ENCODE results near the gene ISLR. TPM values are rescaled to one million over a fixed set of nuclear protein-coding genes. Genes with fewer than 3 reads are reported as not detected.

The ISLR gene
- total and polyA plus RNA-seq, 9 of the 15 experiments (the other 6 are each of a cell fraction or from before 2014, with no cell fraction given), result not detected

- Histone ChIP-seq H2AFZ (ENCODE audit: low read depth, low read length) (no peak overlapping the region), H3K4me2 (ENCODE audit: insufficient read depth, low read length) (no peak overlapping the region), H3K27me3 (ENCODE audit: control insufficient read depth in 2 of 2, insufficient read depth in 2 of 2, low read length in 2 of 2) (peaks cover 0 to 70% of the 10 kb centered on the region in 2 experiments; a peak in 3 of 5 replicates), H4K20me1 (replicated peaks; ENCODE audit: control insufficient read depth, insufficient read depth, low read length) (0 out of 2 replicates have a peak, but pooled peaks cover 10% of the 10 kb centered on the region), H3K9me3 (replicated peaks; ENCODE audit: control insufficient read depth, insufficient read depth, low read depth, low read length) (no peaks in the 10 kb centered on the region), H3K4me1 (replicated peaks in 1 of 2; ENCODE audit: control insufficient read depth in 2 of 2, insufficient read depth in 2 of 2, low read length in 2 of 2) (no peaks in the 10 kb centered on the region), H3K9ac (ENCODE audit: insufficient read depth in 1 of 2, low read depth in 2 of 2, low read length in 2 of 2) (no peak overlapping the region), H3K4me3 (no peak overlapping the region), H3K36me3 (ENCODE audit: control insufficient read depth, insufficient read depth, low read length) (no peaks in the 10 kb centered on the region), H3K79me2 (ENCODE audit: control insufficient read depth, insufficient read depth, low read length) (no peaks in the 10 kb centered on the region), H3K27ac (ENCODE audit: extremely low read depth, low read depth, low read length) (no peak overlapping the region), H3K9me1 (ENCODE audit: control insufficient read depth, insufficient read depth, low read length) (no peaks in the 10 kb centered on the region)
- intact Hi-C loops (cut with micrococcal nuclease), result no loop called here
- BruUV-seq (replicated peaks), result no TSS peak
- in situ Hi-C loops (cut with MboI), result no loop called here
- WGBS (ENCODE audit: insufficient coverage, low coverage, missing lambda C conversion rate), result 0% methylated on average over 5 of the region's 5 CpGs
- ChIA-PET POLR2A (no interaction called here), CTCF (ENCODE audit: low intra/inter-chr PET ratio) (no interaction called here)
- FAIRE-seq, result no peak
- DNase-seq (ENCODE audit: extremely low read depth in 1 of 4, low spot score in 3 of 4), result no peak
- TF ChIP-seq LEF1 (IDR thresholded peaks at IDR 0.05) (no peak), ZNF384 (IDR thresholded peaks at IDR 0.05; ENCODE audit: low read depth, low read length) (no peak), KDM2B (CRISPR knock-in tag; IDR thresholded peaks at IDR 0.05) (no peak), MBD1 (CRISPR knock-in tag; IDR thresholded peaks at IDR 0.05) (no peak), ZNF282 (CRISPR knock-in tag; IDR thresholded peaks at IDR 0.05) (no peak), GATAD2B (IDR thresholded peaks at IDR 0.05; ENCODE audit: borderline replicate concordance) (no peak), ATF3 (IDR thresholded peaks at IDR 0.05) (no peak), ATF3 (CRISPR knock-in tag; conservative IDR thresholded peaks at IDR 0.05) (no peak), ZNF436 (CRISPR knock-in tag; IDR thresholded peaks at IDR 0.05) (no peak), ZNF696 (CRISPR knock-in tag; conservative IDR thresholded peaks at IDR 0.05) (no peak), MEIS2 (IDR thresholded peaks at IDR 0.05; ENCODE audit: partially characterized antibody) (no peak), TRIM24 (IDR thresholded peaks at IDR 0.05) (no peak)
- no peak for ATAC-seq
Observed at GRCh38 chr15:74192751-74193150, 19.2 kb downstream of the ISLR start.
